Body of pancreas (tissue), 4 donors: Measurements from ENCODE around the gene TNKS1BP1. TPM values are rescaled to one million over a fixed set of nuclear protein-coding genes. Genes with fewer than 3 reads are reported as not detected.

Experiments used
- ATAC-seq: fragments of 150-250 bp; one replicate; pipeline ENCODE4 v1.9.1; 2016
- DNase-seq, 4 donors: peaks; one replicate each; pipeline ENCODE4 v3.0.0-alpha.2; 2019
- H3K27ac ChIP-seq, 4 donors: fragments of 200-600 bp; sonication (generic); 1 replicate in 3 of 4; 2 replicates in 1 of 4; pipeline versions ENCODE4 v1.5.1 to v1.6.1; 2016 to 2019; ENCODE audit warnings: mild to moderate bottlenecking in 1 of 4, mixed read lengths in 1 of 4, moderate library complexity in 1 of 4
- H3K27me3 ChIP-seq, 2 donors: fragments of 200-600 bp; sonication (generic); one replicate each; pipeline ENCODE4 v1.6.0; 2016; ENCODE audit warnings: mild to moderate bottlenecking in 1 of 2
- H3K36me3 ChIP-seq, 2 donors: fragments of 200-600 bp; sonication (generic); replicated peaks in 1 of 2; 2 replicates each; pipeline ENCODE4 v1.5.1; 2016; ENCODE audit warnings: low read depth in 2 of 2; ENCODE audit not compliant: insufficient read depth in 1 of 2
- H3K4me1 ChIP-seq: fragments of 200-600 bp; sonication (generic); one replicate; pipeline ENCODE4 v1.6.0; 2016
- H3K4me3 ChIP-seq, 2 donors: fragments of 200-600 bp; sonication (generic); 1 replicate in 1 of 2; 2 replicates in 1 of 2; pipeline ENCODE4 v1.5.1; 2016 to 2019
- H3K9me3 ChIP-seq, 3 donors: fragments of 200-600 bp; sonication (generic); 1 replicate in 2 of 3; 2 replicates in 1 of 3; pipeline ENCODE4 v1.5.1; 2016
- POLR2A ChIP-seq, 3 donors: fragments of 450-650 bp; IDR thresholded peaks; one replicate each; pipeline ENCODE4 v1.6.1; 2016; ENCODE audit warnings: antibody characterized with exemption in 3 of 3, mild to moderate bottlenecking in 2 of 3
- WGBS, 2 donors: methylation state at CpG; one replicate each; pipeline ENCODE4 v1.1.5; 2017; 5-methylcytosine and 5-hydroxymethylcytosine counted together
- intact Hi-C: fragments of 100-400 bp; cut with DNase I; formaldehyde crosslinking; loops from one replicate; pipeline ENCODE4 v1.15.1; 2023
- total RNA-seq, 2 donors: library from RNA; depleted of rRNA; stranded (reverse); fragments of >200 nt; gene quantifications; one replicate each; pipeline ENCODE4 v1.1.0, GENCODE V29; 2016
- TF ChIP-seq, protein P1 (sequence below), 7 experiments: fragments of 450-650 bp in 4 of 7; fragments of 200-600 bp in 3 of 7; sonication (generic) in 3 of 7; IDR thresholded peaks; one replicate each; pipeline ENCODE4 v1.5.1; 2016 to 2019; ENCODE audit warnings: antibody characterized with exemption in 7 of 7

TNKS1BP1 gene
- total RNA-seq, 2 donors from 2014 or later, result 83.5 to 115 TPM

DNA sequence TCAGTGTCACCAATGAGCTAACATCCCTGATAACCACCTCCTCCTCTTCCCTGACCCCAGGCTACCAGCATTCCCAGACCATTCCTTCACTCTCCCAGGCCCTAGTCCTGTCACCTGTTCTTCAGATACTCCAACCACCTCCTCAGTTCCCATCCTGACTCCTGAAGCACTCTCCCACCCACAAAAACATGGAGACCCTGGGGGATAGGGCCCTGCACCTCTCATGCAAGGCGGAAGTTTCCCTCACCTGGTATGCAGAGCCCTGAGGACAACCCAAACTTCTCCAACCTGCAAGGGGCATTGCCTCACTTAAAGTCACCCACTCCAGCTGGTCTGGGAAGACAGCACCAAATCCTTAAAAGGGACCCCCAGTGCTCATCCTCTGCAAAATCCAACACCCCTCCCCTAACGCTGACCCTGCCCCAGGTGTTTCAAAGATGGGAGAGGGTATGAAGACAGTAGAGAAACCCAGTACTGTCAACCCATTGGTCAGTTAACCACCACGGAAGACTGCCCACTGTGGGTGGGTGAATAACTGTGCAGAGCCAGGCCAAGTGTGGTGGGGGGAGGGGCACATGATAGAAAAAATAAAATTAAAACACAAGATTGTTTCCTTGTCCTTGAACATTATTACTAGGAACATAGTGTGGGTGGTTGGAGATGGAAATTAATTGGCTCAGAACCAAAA, 1.4 kb downstream of the TNKS1BP1 start:
- intact Hi-C loops, result no loop called here
- Histone ChIP-seq H3K36me3 (peaks cover 0 to 6% of the 10 kb centered on the region in 2 donors), H3K9me3 (no peaks in the 10 kb centered on the region), H3K27ac (peak overlapping the region; percentile 92 to 97 (median 96)), H3K27me3 (no peaks in the 10 kb centered on the region), H3K4me1 (peaks cover 68% of the 10 kb centered on the region), H3K4me3 (peak overlapping the region; percentile 50 to 91)
- DNase-seq, result peak in 1 of 4 donors; percentile 29
- 51% methylated on average over 3 of the region's 3 CpGs for WGBS, 2 donors
- ATAC-seq, result no peak
- no peak for TF ChIP-seq POLR2A (IDR thresholded peaks at IDR 0.05)
- TF ChIP-seq, protein P1, sequence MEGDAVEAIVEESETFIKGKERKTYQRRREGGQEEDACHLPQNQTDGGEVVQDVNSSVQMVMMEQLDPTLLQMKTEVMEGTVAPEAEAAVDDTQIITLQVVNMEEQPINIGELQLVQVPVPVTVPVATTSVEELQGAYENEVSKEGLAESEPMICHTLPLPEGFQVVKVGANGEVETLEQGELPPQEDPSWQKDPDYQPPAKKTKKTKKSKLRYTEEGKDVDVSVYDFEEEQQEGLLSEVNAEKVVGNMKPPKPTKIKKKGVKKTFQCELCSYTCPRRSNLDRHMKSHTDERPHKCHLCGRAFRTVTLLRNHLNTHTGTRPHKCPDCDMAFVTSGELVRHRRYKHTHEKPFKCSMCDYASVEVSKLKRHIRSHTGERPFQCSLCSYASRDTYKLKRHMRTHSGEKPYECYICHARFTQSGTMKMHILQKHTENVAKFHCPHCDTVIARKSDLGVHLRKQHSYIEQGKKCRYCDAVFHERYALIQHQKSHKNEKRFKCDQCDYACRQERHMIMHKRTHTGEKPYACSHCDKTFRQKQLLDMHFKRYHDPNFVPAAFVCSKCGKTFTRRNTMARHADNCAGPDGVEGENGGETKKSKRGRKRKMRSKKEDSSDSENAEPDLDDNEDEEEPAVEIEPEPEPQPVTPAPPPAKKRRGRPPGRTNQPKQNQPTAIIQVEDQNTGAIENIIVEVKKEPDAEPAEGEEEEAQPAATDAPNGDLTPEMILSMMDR (IDR thresholded peaks at IDR 0.05), result peak in 2 of 7 experiments; percentile 4 to 8

DNA sequence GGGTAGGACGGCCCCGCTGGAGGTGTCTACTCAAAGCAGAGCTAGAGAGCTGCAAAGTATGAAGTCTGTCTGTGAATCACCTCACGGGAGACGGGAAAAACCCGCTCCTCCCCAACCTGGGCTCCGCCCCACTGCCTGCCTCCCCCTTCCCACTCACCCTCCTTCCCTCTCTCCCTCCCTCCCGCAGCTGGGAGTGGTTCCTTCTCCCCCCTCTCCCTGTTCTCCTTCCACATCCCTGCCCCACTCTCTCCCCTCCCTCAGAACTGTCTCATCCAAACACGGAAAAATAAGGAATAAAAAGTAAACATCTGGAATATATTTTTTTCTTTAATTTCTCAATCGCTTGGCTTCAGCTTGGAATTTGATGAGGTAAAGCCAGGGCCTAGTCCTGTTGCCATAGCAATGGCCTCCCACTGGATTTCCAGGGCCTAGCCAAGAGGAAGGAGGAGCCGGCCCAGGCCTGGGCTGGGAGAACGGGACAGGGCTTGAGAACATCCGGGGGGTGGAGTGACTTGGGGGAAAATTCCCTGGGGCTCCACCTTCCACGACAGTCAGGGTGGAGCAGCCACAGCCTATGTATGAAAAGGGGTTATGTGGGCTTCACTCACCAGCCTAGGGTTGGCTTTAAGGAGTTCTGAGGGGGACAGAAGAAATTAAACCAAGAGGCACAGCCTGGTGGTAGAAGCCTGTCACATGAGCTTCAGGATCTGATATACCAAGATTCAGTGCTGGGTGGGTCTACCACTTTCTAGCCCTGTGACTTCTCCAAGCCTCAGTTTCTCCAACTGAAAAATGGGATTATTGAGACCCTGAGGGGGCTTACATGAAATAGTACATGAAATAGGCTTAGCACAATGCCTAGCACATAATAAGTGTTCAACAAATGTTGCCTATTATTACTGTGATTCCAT, 2.2 kb downstream of the TNKS1BP1 start:
- no peak overlapping the region for H3K4me3 ChIP-seq
- peak overlapping the region; percentile 92 to 97 (median 96) for H3K27ac ChIP-seq
- H3K27me3 ChIP-seq, result no peaks in the 10 kb centered on the region
- intact Hi-C loops, result no loop called here
- DNase-seq (peak; percentile 91 to 97 (median 94)), ATAC-seq (peak; percentile 75)
- TF ChIP-seq, protein P1 (IDR thresholded peaks at IDR 0.05), result peak in 1 of 7 experiments; percentile 12
- TF ChIP-seq POLR2A (IDR thresholded peaks at IDR 0.05), result peak; percentile 16 to 60 (median 59)
- WGBS, 2 donors, result 10 to 14% methylated on average over 13 of the region's 13 CpGs
- no peaks in the 10 kb centered on the region for H3K9me3 ChIP-seq
- peaks cover 0 to 4% of the 10 kb centered on the region in 2 donors for H3K36me3 ChIP-seq
- peaks cover 76% of the 10 kb centered on the region for H3K4me1 ChIP-seq

DNA sequence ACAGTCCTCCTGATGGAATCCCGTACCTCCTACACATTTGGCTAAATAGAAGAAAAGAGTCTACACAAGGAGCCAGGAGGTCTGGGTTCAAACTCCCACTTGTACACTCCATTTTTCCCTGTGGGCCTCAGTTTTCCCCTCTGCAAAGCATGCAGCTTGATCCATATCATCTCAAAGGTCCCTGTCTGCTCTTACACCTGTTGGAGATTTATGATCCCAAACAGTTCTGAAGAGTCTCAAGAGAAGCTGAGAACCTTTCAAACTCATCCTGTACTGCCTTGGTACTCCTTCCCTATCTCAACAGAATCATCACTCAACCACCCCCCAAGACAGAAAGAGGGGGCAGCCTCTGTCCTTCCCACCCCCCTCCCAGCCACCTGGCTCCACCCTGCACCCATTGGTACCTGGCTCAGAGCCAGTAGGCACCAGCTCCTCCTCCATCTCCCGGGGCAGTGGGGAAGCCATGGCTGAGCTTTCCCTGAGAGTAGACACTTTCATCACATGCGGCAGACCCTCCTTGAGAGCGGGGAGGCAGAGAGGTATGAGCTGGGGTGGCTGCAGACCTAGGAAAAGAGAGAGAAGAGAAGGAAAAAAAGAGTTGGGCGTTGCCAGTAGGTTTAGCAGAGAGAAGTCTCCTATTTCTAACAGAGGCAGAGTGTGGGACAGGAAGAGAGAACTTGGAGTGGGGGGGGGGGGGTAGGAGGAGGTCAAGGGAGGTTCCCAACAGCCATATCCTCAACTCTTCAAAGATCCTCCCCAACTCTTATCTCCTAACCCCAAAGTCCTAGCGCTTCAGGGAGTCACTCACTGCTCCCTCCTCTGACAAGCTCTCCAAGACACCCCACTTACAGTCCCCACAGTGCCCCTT, 3.1 kb downstream of the TNKS1BP1 start:
- Histone ChIP-seq H3K36me3 (peaks cover 4% of the 10 kb centered on the region in 2 donors), H3K27ac (peak overlapping the region; percentile 92 to 97 (median 96)), H3K4me3 (no peak overlapping the region), H3K27me3 (no peaks in the 10 kb centered on the region), H3K4me1 (peaks cover 84% of the 10 kb centered on the region), H3K9me3 (no peaks in the 10 kb centered on the region)
- ATAC-seq (no peak), DNase-seq (peak in 2 of 4 donors; percentile 41 to 59)
- intact Hi-C loops, result no loop called here
- 21% methylated on average over 5 to 6 of the region's 6 CpGs for WGBS, 2 donors
- TF ChIP-seq, protein P1 (IDR thresholded peaks at IDR 0.05), result no peak
- TF ChIP-seq POLR2A (IDR thresholded peaks at IDR 0.05), result no peak

DNA sequence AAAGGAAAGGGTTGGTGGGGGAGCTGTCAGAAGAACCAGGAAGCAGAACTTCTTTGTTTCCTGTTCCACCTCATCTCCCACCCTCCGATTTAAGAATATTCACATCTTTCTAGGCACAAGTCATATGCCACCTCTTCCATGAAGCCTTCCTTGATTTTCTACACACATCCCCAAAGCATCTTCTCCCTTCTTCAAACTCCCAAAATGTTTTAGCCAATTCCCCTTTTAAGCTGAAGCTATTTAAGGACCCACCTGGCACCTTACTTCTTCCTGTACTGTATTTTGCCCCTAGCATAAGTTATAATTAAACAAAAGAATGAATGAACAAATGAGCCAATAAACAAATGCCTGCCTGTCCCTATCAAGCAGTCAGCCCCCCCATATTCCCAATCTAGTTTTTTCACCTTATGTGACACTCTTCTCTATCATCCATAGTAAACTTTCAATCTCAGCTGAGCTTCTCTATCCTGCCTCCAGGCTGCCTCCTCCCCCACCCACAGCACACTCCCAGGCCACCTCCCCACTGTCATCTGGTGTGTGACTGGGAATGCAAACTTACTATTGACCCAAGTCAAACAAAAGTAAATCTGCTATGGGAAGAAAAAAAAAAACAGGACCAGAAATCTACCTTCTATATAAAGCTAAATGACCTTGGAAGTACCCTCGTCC, 3.9 kb downstream of the TNKS1BP1 start:
- H3K9me3 ChIP-seq, result no peaks in the 10 kb centered on the region
- H3K27ac ChIP-seq, result peak overlapping the region; percentile 1 to 97 (median 94)
- ATAC-seq (no peak), DNase-seq (peak in 3 of 4 donors; percentile 64 to 68 (median 68))
- intact Hi-C loops, result no loop called here
- H3K36me3 ChIP-seq, result peaks cover 4% of the 10 kb centered on the region in 2 donors
- 42 to 48% methylated on average over 2 of the region's 2 CpGs for WGBS, 2 donors
- TF ChIP-seq POLR2A (IDR thresholded peaks at IDR 0.05), result no peak
- TF ChIP-seq, protein P1 (IDR thresholded peaks at IDR 0.05), result peak in 4 of 7 experiments; percentile 16 to 28 (median 25)
- no peak overlapping the region for H3K4me3 ChIP-seq
- H3K27me3 ChIP-seq, result no peaks in the 10 kb centered on the region
- H3K4me1 ChIP-seq, result peaks cover 84% of the 10 kb centered on the region
